Left ventricle myocardium inferior (tissue), 1 donor: Measurements from ENCODE around the gene KLK3. TPM values are rescaled to one million over a fixed set of nuclear protein-coding genes. Genes with fewer than 3 reads are reported as not detected.

ENCODE experiments used
- DNase-seq: peaks from one replicate; pipeline ENCODE4 v3.0.0-alpha.2; 2020
- H3K27ac ChIP-seq: fragments of 200-600 bp; replicated peaks from 2 replicates; pipeline ENCODE4 v1.8.0; 2021
- H3K27me3 ChIP-seq: fragments of 200-600 bp; 2 replicates; pipeline ENCODE4 v1.8.0; 2021; ENCODE audit warnings: low read depth
- H3K36me3 ChIP-seq: fragments of 200-600 bp; 2 replicates; pipeline ENCODE4 v1.8.0; 2021
- H3K4me1 ChIP-seq: fragments of 200-600 bp; 2 replicates; pipeline ENCODE4 v1.8.0; 2021
- H3K4me3 ChIP-seq: fragments of 200-600 bp; 2 replicates; pipeline ENCODE4 v1.8.0; 2021; ENCODE audit warnings: mild to moderate bottlenecking, moderate library complexity
- H3K9me3 ChIP-seq: fragments of 200-600 bp; replicated peaks from 2 replicates; pipeline ENCODE4 v1.8.0; 2021
- intact Hi-C: fragments of 100-400 bp; cut with micrococcal nuclease; formaldehyde crosslinking; loops from one replicate; pipeline ENCODE4 v1.11.0; 2022
- total RNA-seq: library from RNA; stranded (reverse); fragmentation: NEBNext Ultra II Directional; extraction: Animal tissue kit (Norgen Biotek cat#: 25700); gene quantifications from one replicate; pipeline ENCODE4 v1.2.1, GENCODE V29; 2021
- TF ChIP-seq, protein P1 (sequence below): fragments of 200-600 bp; IDR thresholded peaks from 2 replicates; pipeline ENCODE4 v1.8.0; 2021; ENCODE audit warnings: antibody characterized with exemption, mild to moderate bottlenecking, borderline replicate concordance
- donor health status: DM: no; HTN: yes; CAD: no; lungs with severe emphysema.

The KLK3 gene
- total RNA-seq, 1 donor from 2014 or later: not detected

GRCh38 chr19:50877338-50877737 is 22.6 kb downstream of the KLK3 start:
- Histone ChIP-seq H3K36me3 (no peaks in the 10 kb centered on the region), H3K27ac (no peak overlapping the region), H3K4me1 (no peaks in the 10 kb centered on the region), H3K4me3 (no peak overlapping the region), H3K9me3 (no peaks in the 10 kb centered on the region), H3K27me3 (peaks cover 95% of the 10 kb centered on the region)
- no peak for DNase-seq
- TF ChIP-seq, protein P1, sequence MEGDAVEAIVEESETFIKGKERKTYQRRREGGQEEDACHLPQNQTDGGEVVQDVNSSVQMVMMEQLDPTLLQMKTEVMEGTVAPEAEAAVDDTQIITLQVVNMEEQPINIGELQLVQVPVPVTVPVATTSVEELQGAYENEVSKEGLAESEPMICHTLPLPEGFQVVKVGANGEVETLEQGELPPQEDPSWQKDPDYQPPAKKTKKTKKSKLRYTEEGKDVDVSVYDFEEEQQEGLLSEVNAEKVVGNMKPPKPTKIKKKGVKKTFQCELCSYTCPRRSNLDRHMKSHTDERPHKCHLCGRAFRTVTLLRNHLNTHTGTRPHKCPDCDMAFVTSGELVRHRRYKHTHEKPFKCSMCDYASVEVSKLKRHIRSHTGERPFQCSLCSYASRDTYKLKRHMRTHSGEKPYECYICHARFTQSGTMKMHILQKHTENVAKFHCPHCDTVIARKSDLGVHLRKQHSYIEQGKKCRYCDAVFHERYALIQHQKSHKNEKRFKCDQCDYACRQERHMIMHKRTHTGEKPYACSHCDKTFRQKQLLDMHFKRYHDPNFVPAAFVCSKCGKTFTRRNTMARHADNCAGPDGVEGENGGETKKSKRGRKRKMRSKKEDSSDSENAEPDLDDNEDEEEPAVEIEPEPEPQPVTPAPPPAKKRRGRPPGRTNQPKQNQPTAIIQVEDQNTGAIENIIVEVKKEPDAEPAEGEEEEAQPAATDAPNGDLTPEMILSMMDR: no peak
- intact Hi-C loops: no loop called here

DNA sequence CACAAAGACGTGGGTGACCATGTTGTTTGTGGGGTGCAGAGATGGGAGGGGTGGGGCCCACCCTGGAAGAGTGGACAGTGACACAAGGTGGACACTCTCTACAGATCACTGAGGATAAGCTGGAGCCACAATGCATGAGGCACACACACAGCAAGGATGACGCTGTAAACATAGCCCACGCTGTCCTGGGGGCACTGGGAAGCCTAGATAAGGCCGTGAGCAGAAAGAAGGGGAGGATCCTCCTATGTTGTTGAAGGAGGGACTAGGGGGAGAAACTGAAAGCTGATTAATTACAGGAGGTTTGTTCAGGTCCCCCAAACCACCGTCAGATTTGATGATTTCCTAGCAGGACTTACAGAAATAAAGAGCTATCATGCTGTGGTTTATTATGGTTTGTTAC is 24.1 kb downstream of the KLK3 start:
- TF ChIP-seq, protein P1: no peak
- Histone ChIP-seq H3K9me3 (no peaks in the 10 kb centered on the region), H3K4me3 (no peak overlapping the region), H3K36me3 (no peaks in the 10 kb centered on the region), H3K27ac (no peak overlapping the region), H3K27me3 (peaks cover 94% of the 10 kb centered on the region), H3K4me1 (no peaks in the 10 kb centered on the region)
- intact Hi-C loops: no loop called here
- DNase-seq: no peak

DNA sequence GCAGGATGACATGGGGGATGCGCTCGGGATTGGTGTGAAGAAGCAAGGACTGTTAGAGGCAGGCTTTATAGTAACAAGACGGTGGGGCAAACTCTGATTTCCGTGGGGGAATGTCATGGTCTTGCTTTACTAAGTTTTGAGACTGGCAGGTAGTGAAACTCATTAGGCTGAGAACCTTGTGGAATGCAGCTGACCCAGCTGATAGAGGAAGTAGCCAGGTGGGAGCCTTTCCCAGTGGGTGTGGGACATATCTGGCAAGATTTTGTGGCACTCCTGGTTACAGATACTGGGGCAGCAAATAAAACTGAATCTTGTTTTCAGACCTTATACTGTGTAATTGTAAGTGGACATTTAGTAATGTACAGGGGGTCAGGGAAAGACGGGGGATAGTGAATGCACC is 25.5 kb downstream of the KLK3 start:
- intact Hi-C loops: no loop called here
- H3K4me3 ChIP-seq: no peak overlapping the region
- peaks cover 94% of the 10 kb centered on the region for H3K27me3 ChIP-seq
- DNase-seq: no peak
- no peaks in the 10 kb centered on the region for H3K4me1 ChIP-seq
- TF ChIP-seq, protein P1: no peak
- H3K9me3 ChIP-seq: no peaks in the 10 kb centered on the region
- H3K27ac ChIP-seq: no peak overlapping the region
- no peaks in the 10 kb centered on the region for H3K36me3 ChIP-seq

- H3K36me3 ChIP-seq: no peaks in the 10 kb centered on the region
- intact Hi-C loops: no loop called here
- H3K9me3 ChIP-seq: no peaks in the 10 kb centered on the region
- no peak overlapping the region for H3K27ac ChIP-seq
- TF ChIP-seq, protein P1: no peak
- H3K4me1 ChIP-seq: no peaks in the 10 kb centered on the region
- DNase-seq: no peak
- peaks cover 94% of the 10 kb centered on the region for H3K27me3 ChIP-seq
- no peak overlapping the region for H3K4me3 ChIP-seq
Measured at GRCh38 chr19:50882188-50882587, 27.5 kb downstream of the KLK3 start.

DNA sequence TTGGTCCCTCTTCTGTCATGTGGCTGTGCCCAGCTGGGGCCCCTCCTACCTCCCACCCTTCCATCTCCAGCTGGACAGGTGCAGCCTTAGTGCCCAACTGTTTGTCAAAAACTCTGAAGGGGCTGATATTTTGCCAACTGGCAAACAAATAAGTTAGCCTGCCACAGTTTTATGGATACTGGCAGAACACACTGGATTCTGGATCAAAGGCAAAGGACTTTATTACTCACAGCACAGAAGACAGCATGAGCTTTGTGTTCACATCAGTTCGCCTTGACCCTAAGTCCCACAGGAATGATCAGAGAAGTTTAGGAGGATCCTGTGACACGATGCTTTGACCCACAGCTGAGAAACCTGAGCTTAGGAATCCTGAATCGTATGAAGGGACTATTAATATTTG is 34.9 kb downstream of the KLK3 start:
- H3K4me1 ChIP-seq: no peaks in the 10 kb centered on the region
- TF ChIP-seq, protein P1: no peak
- H3K4me3 ChIP-seq: no peak overlapping the region
- no peak for DNase-seq
- H3K9me3 ChIP-seq: no peaks in the 10 kb centered on the region
- intact Hi-C loops: no loop called here
- H3K27me3 ChIP-seq: peaks cover 97% of the 10 kb centered on the region
- no peak overlapping the region for H3K27ac ChIP-seq
- H3K36me3 ChIP-seq: no peaks in the 10 kb centered on the region
